ENCODE measurements around the gene LRIG2.
"Not testable (repeated sequence)": the region's sequence is repeated elsewhere in the genome, so short reads cannot be mapped to it uniquely, and the experiment has no call there.

LRIG2 gene

GRCh38 chr1:113128116-113128515, 55.1 kb downstream of the LRIG2 start:
- DNase-seq, result no peak

DNA sequence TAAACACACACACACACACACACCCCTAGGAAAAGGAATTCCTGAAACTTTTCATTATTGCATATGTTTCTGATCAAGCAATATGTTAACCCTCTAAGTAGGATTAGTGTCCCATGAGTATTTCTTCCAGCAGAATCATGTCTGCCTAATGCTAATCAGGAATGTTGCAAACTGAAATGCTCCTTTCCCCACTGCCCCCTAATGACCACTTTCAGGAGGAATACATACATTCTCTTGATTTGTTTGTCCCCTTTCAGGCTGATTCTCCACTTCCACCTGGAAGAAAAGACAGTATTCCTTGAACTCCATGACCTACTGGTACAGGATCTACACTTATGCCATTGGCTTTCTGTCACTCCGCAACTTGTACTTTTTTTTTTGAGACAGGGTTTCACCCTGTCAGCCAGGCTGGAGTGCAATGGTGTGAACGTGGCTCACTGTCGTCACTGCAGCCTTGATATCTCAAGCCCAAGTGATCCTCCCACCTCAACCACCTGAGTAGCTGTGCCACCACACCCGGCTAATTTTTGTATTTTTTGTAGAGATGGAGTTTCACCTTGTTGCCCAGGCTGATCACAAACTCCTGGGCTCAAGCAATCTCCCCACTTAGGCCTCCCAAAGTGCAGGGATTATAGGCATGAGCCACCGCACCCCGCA, 56.7 kb downstream of the LRIG2 start:
- no peak for DNase-seq

DNA sequence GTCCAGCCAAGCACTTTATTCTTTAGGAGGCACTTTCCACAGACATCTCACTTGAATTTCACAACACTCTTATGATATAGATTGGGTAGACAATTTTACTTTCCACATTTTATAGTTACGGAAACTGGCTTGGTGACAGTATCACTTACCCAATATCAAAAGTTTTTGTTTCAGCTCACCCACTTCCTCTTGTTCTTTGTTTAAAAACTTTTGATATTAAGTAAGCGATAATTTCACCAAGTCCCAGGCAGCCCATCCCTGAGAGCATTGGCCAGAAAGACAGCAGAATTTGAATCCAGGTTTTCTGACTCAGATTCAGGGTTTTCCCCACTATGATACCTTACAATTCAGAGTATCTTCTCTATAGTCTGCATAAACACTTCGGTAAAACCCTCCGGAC, 60.0 kb downstream of the LRIG2 start:
- no peak for DNase-seq

- DNase-seq, result no peak
These were observed 60.8 kb downstream of the LRIG2 start for GRCh38 chr1:113133759-113134158.

DNA sequence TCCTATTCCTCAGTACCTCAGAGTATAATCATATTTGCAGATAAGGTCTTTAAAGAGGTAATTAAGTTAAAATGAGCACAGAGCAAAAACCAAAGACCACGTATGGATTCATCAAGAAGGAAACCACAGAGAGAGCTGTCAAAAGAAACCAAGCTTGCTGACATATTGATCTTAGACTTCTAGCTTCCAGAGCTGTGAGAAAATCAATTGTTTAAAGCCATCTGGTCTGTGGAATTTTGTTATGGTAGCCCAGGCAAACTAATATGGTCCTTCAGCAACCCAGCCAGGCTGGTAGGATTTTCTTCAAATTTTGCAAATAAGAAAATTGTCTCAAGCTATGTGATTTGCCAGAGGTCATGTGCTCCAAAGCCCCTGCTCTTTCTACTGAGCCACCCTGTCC, 62.5 kb downstream of the LRIG2 start:
- DNase-seq, result no peak

- DNase-seq, result no peak
These were observed 63.5 kb downstream of the LRIG2 start for GRCh38 chr1:113136476-113136875.

DNA sequence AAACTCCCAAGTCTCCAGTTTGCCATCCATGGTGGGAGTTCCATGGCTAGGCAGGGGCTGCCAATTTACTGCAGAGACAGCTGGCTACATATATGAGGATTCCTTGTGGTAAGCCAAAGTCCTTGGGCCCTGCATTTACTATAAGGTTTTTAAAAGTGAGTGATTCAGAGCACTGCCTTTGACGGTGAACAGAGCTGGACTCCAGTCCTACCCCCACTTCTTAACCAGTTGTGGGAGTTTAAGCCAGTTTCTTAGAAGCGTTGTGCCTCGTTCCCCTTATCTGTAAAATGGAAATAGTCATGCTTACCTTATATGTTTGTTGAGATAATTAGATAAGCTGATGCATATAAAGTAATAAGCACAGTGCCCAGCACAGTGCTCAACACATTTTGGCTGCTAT, 64.6 kb downstream of the LRIG2 start:
- DNase-seq, result no peak

- DNase-seq, result no peak
These were observed 65.8 kb downstream of the LRIG2 start for GRCh38 chr1:113138778-113139177.

- no peak for DNase-seq
These were observed 67.2 kb downstream of the LRIG2 start for GRCh38 chr1:113140176-113140575.

DNA sequence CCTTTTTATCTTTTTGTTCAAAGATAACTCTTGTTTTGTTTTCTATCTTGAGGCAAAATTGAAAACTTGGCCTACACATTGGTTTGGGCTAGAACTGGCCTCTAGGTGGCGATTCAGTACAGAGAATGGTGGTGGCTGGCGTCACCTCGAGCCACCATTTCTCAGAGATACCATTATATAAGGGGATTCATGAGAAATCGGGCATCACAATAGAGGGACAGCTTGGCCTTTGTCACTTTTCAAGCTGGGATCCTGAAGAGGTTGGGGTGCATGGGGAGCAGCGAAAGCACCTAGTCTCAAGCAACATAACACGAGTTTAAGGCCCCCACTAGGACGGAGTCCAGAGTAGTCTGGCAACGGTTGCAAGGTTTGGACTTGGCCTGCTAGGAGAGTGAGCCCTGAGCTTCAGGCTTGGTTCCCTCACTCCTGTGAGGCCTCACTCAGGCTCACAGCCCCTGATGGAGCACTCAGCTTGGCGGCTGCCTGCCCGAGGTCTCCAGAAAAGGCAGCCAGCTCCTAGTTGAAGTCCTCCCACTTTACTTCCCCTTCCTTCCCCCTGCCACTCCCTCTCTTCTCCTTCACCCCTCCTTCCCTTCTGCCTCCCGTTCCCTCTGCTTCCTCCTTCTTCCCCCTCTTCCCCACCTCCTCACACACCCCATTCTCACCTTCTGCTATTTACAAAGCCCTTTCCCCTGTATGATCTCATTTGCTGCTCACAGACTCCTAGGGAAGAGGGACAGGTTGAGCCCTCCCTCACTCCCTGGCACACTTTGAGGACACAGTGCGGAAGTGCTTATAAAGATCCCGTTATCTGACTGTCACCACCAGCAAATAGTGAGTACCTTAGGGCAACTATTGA, 67.8 kb downstream of the LRIG2 start:
- peak; percentile 26 for DNase-seq

DNA sequence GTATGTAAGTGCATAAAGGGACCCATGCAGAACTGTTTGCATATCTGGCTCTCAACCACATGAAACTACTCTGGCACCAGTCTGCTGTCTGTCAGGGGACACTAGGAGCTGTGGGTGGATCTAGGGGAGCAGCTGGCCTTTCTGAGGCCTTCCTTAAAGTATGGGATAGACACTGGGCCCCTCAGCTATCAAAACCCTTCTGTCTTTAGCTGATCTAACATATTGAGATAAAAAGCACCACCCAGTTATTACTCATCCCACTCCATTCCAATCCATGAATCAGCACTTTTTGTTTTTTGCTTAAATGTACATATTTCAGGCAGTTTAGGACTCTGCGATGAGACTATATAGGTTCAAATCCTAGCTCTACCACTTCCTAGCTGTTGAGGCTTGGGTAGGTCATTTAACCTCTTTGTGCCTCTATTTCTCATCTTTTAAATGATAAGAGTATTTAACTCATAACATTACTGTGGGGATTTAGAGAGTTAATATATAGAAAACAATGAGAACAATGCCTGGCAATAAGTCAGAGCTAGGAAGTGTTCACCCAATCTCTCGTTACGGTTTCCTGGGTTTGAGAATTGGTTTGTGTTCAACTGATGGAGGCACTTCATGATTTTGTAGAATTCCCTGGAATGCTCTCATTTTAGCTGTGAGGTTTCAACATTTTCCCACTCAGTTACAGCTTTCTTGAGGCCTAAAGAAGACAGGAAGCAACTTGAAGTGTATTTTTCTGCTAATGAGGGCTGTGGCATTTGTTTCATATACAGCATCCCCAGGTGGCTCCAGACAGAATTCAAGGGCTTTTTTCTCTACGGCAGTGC, 68.9 kb downstream of the LRIG2 start:
- DNase-seq, result no peak

GRCh38 chr1:113142791-113143190, 69.8 kb downstream of the LRIG2 start:
- DNase-seq, result no peak

- DNase-seq, result no peak
These were observed 73.5 kb downstream of the LRIG2 start for GRCh38 chr1:113146242-113147072.

- no peak for DNase-seq
These were observed 74.2 kb downstream of the LRIG2 start for GRCh38 chr1:113147073-113147625.

DNA sequence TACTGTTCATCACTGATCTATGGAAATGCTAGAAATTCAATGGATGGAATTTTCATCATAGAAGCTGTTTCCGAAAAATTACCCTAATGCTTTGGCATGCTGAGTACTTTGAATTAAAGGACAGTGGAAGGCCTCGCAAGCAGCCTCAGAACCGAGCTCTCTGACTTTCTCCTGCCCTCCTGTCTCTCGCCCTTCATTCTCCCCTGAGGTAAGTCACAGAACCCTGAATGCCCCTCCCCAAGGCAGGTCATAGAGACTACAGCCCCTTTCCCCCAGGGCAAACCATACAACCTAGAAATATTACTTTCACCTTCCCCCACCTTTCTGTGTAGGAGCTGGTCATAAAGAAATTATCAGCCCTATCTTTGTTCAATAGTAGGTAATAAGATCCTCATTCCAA, 74.8 kb downstream of the LRIG2 start:
- DNase-seq, result no peak

DNA sequence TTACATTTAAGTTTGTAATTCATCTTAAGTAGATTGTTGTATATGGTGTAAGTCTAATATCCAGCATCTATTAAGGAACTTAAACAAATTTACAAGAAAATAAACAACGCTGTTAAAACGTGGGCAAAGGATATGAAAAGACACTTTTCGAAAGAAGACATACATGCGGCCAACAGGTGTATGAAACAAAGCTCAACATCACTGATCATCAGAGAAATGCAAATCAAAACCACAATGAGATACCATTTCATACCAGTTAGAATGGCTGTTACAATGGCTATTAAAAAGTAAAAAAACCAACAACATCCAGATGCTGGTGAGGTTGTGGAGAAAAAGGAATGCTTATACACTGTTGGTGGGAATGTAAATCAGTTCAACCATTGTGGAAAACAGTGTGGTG, 77.5 kb downstream of the LRIG2 start:
- not testable (repeated sequence) for DNase-seq

DNA sequence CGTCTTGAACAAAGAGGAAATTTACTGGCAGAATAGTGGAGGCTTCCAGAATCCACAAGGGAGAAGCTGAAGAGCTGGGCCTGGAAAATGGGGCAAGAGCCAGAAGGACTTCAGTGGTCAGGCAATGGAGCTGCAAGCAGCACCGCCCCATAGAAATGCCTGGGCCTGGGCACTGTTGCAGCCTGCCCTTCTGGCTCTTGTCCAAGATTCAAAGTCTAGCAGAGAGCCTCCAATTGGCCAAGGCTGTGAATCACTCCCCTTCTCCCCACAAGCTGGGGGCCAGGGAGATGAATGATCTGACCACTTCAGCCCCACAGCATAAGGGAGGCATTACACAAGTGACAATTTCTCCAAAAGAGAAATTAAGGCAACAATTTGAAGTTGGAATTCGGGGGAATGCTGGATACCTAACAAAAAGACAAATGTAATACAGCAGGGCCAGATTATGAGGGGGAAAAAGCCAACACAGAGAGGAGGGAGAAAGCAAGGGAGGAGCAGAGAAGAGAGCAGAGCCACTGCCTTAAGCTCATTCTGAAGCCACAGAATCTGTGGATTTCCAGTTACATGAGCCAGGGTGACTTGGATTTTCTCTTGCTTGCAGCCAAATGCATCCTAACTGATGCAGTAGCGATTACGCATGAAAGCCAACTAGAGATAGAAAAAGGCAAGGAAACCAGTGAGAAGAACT, 80.3 kb downstream of the LRIG2 start:
- no peak for DNase-seq

DNA sequence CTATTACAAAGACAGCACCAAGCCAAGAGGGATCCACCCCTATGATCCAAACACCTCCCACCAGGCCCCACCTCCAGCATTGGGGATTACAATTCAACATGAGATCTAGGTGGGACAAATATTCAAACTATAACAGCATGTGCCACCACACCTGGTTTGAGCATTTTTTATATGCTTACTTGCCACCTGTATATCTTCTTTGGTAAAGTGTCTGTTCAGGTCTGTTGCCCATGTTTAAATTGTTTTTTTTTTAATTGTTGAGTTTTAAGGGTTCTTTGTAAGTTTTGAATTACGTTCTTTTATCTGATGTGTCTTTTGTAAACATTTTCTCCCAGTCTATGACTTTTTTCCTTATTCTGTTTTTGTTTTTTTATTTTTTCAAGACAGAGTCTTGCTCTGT, 83.4 kb downstream of the LRIG2 start:
- DNase-seq, result no peak

DNA sequence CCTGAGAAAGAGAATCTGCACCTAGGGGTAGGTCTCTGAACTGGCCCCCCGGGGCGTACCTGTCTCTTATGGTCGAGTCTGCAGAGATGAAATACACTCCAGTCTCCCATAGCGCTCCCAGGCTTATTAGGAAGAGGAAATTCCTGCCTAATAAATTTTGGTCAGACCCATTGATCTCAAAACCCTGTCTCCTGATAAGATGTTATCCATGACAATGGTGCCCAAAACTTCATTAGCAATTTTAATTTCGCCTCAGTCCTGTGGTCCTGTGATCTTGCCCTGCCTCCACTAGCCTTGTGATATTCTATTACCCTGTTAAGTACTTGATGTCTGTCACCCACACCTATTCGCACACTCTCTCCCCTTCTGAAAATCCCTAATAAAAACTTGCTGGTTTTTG, 85.7 kb downstream of the LRIG2 start:
- DNase-seq, result not testable (repeated sequence)

GRCh38 chr1:113166473-113166872, 93.5 kb downstream of the LRIG2 start:
- DNase-seq, result no peak

- no peak for DNase-seq
These were observed 95.9 kb downstream of the LRIG2 start for GRCh38 chr1:113168946-113169345.

- DNase-seq, result no peak
These were observed 96.6 kb downstream of the LRIG2 start for GRCh38 chr1:113169591-113169990.
